Measurements from ENCODE around the gene GRB10. TPM values are rescaled to one million over a fixed set of nuclear protein-coding genes. Genes with fewer than 3 reads are reported as not detected.

The GRB10 gene
- total RNA-seq, 1 experiment from 2014 or later, result 68.2 TPM

DNA sequence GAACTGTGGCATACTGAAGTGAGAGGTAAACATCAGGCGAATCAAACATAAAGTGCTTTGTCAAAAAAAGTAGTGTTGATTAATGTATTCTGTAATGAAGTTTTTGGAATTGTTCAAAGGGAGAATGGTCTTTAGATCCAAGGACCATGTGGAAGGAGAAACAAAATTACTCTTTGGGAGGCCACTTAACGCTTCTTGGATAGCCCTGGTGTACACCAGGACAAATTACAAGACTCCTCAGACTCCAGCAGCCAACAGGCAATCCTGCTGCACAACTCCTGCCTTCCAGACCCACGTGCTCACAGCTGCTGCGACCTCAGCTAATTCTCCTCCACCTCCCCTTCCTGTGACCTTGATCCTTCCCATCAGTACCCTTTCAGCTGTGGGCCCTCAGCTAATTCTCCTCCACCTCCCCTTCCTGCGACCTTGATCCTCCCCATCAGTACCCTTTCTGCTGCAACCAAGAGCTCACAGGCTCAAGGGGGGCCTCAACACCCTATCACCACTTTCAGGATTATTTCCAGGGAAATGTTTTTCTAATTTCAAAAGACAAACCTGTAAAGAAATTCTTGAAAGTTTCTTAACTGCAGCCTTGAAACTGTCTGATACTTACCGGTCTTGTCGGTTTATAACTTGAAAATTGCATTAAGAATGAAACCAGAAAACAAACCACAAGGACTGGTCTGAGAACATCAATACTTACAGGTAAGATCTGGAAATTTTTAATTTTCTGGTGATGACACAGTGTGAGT, 187.8 kb downstream of the GRB10 start:
- no peak overlapping the region for H3K27ac Mint-ChIP-seq (ENCODE audit: low read depth, unreplicated experiment)
- POLR2A ChIA-PET, result no interaction called here
- intact Hi-C loops (cut with micrococcal nuclease), result no loop called here

DNA sequence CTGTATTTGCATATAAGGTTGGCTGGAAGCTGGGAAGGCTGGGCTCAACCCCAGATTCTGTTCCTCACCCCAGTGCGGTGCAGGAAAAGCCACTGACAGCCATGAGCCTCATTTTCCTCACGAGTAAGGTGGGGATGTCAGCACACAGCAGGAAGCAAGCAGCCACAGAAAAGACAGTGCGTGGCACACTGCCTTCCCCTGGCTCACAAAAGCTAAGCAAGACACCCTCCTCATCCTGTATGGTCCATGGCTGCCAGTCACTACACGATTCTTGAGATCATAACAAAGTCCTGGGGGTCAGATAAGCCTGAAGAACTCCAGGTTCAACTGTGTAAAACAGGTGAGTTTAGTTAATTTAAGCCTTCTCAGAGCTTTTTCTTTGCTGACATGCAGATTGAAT, 188.6 kb downstream of the GRB10 start:
- ChIA-PET CTCF (interaction anchor here (0.6 to 1.5 kb wide), 10 partner anchors 8 to 567 kb away, joined by 3 to 8 read pairs (median 4); no protein-coding TSS in a partner anchor), POLR2A (interaction anchor here (1.3 kb wide), 1 partner anchor 126 kb away, joined by 4 read pairs; no protein-coding TSS in a partner anchor)
- Mint-ChIP-seq H3K27me3 (ENCODE audit: insufficient read depth, unreplicated experiment) (no peaks in the 10 kb centered on the region), H3K27ac (ENCODE audit: low read depth, unreplicated experiment) (no peak overlapping the region), H3K36me3 (ENCODE audit: insufficient read depth, unreplicated experiment) (peaks cover 54% of the 10 kb centered on the region), H3K4me3 (ENCODE audit: unreplicated experiment) (no peak overlapping the region), H3K4me1 (ENCODE audit: insufficient read depth, unreplicated experiment) (no peaks in the 10 kb centered on the region), H3K9me3 (ENCODE audit: unreplicated experiment) (no peaks in the 10 kb centered on the region)
- intact Hi-C loops (cut with micrococcal nuclease), result no loop called here
- BruUV-seq (replicated peaks), result no TSS peak
- TF ChIP-seq, protein P1, sequence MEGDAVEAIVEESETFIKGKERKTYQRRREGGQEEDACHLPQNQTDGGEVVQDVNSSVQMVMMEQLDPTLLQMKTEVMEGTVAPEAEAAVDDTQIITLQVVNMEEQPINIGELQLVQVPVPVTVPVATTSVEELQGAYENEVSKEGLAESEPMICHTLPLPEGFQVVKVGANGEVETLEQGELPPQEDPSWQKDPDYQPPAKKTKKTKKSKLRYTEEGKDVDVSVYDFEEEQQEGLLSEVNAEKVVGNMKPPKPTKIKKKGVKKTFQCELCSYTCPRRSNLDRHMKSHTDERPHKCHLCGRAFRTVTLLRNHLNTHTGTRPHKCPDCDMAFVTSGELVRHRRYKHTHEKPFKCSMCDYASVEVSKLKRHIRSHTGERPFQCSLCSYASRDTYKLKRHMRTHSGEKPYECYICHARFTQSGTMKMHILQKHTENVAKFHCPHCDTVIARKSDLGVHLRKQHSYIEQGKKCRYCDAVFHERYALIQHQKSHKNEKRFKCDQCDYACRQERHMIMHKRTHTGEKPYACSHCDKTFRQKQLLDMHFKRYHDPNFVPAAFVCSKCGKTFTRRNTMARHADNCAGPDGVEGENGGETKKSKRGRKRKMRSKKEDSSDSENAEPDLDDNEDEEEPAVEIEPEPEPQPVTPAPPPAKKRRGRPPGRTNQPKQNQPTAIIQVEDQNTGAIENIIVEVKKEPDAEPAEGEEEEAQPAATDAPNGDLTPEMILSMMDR (IDR thresholded peaks at IDR 0.05; ENCODE audit: unreplicated experiment), result no peak
- DNase-seq (ENCODE audit: unreplicated experiment), result no peak

More for the DNA sequence above, 187.8 kb downstream of the GRB10 start:
- Mint-ChIP-seq H3K4me1 (ENCODE audit: insufficient read depth, unreplicated experiment) (no peaks in the 10 kb centered on the region), H3K27me3 (ENCODE audit: insufficient read depth, unreplicated experiment) (no peaks in the 10 kb centered on the region), H3K36me3 (ENCODE audit: insufficient read depth, unreplicated experiment) (peaks cover 54% of the 10 kb centered on the region), H3K4me3 (ENCODE audit: unreplicated experiment) (no peak overlapping the region), H3K9me3 (ENCODE audit: unreplicated experiment) (no peaks in the 10 kb centered on the region)
- CTCF ChIA-PET, result interaction anchor here (0.5 to 1.5 kb wide), 8 partner anchors 8 to 566 kb away, joined by 3 to 8 read pairs (median 4); no protein-coding TSS in a partner anchor
- no TSS peak for BruUV-seq (replicated peaks)
- TF ChIP-seq, protein P1 (IDR thresholded peaks at IDR 0.05; ENCODE audit: unreplicated experiment), result no peak
- no peak for DNase-seq (ENCODE audit: unreplicated experiment)

- Mint-ChIP-seq H3K27me3 (ENCODE audit: insufficient read depth, unreplicated experiment) (no peaks in the 10 kb centered on the region), H3K27ac (ENCODE audit: low read depth, unreplicated experiment) (no peak overlapping the region), H3K4me1 (ENCODE audit: insufficient read depth, unreplicated experiment) (no peaks in the 10 kb centered on the region), H3K4me3 (ENCODE audit: unreplicated experiment) (no peak overlapping the region), H3K36me3 (ENCODE audit: insufficient read depth, unreplicated experiment) (peaks cover 42% of the 10 kb centered on the region), H3K9me3 (ENCODE audit: unreplicated experiment) (no peaks in the 10 kb centered on the region)
- ChIA-PET POLR2A (interaction anchor here (1.3 kb wide), 1 partner anchor 125 kb away, joined by 4 read pairs; no protein-coding TSS in a partner anchor), CTCF (no interaction called here)
- intact Hi-C loops (cut with micrococcal nuclease), result no loop called here
- no peak for DNase-seq (ENCODE audit: unreplicated experiment)
- TF ChIP-seq, protein P1 (IDR thresholded peaks at IDR 0.05; ENCODE audit: unreplicated experiment), result no peak
- no TSS peak for BruUV-seq (replicated peaks)
Observed at GRCh38 chr7:50592940-50593339, 189.8 kb downstream of the GRB10 start.

GRCh38 chr7:50591480-50592438, 190.9 kb downstream of the GRB10 start:
- intact Hi-C loops (cut with micrococcal nuclease), result no loop called here
- POLR2A ChIA-PET, result no interaction called here
- no TSS peak for BruUV-seq (replicated peaks)

More at GRCh38 chr7:50591480-50592438, 190.9 kb downstream of the GRB10 start:
- TF ChIP-seq, protein P1 (IDR thresholded peaks at IDR 0.05; ENCODE audit: unreplicated experiment), result no peak
- no peak for DNase-seq (ENCODE audit: unreplicated experiment)
- Mint-ChIP-seq H3K27me3 (ENCODE audit: insufficient read depth, unreplicated experiment) (no peaks in the 10 kb centered on the region), H3K27ac (ENCODE audit: low read depth, unreplicated experiment) (no peak overlapping the region), H3K9me3 (ENCODE audit: unreplicated experiment) (no peaks in the 10 kb centered on the region), H3K4me1 (ENCODE audit: insufficient read depth, unreplicated experiment) (no peaks in the 10 kb centered on the region), H3K36me3 (ENCODE audit: insufficient read depth, unreplicated experiment) (peaks cover 32% of the 10 kb centered on the region), H3K4me3 (ENCODE audit: unreplicated experiment) (no peak overlapping the region)
- CTCF ChIA-PET, result interaction anchor here (1.2 kb wide), 1 partner anchor 145 kb away, joined by 3 read pairs; no protein-coding TSS in a partner anchor
